Measurements from ENCODE around the gene CLTCL1.

The CLTCL1 gene

GRCh38 chr22:19244600-19245352 lies 46.7 kb downstream of the CLTCL1 start:
- DNase-seq: no peak

DNA sequence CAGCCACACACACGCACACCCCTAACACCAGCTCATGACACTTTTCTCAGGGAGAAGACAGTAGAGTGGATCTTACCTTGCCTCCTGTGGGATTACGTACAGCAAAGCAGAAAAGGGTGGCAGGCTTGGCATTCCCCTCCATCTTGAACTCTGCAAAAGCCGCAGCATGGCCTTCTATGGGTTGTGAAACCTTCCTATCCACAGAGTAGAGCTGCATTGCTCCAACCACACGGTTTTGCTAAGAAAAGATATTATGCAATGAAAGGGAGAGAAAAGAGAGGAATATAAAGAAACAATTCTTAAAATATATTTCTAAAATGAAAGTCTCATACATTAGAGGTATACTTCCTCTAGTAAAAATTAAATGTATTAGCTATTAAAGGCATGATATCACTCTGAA lies 48.8 kb downstream of the CLTCL1 start:
- no peak for DNase-seq

GRCh38 chr22:19241593-19241906 lies 50.0 kb downstream of the CLTCL1 start:
- no peak for DNase-seq

- no peak for DNase-seq
These were observed 50.5 kb downstream of the CLTCL1 start for GRCh38 chr22:19240813-19241592.

- DNase-seq: no peak
These were observed 52.1 kb downstream of the CLTCL1 start for GRCh38 chr22:19239464-19239863.

- DNase-seq: no peak
These were observed 52.6 kb downstream of the CLTCL1 start for GRCh38 chr22:19238900-19239299.

DNA sequence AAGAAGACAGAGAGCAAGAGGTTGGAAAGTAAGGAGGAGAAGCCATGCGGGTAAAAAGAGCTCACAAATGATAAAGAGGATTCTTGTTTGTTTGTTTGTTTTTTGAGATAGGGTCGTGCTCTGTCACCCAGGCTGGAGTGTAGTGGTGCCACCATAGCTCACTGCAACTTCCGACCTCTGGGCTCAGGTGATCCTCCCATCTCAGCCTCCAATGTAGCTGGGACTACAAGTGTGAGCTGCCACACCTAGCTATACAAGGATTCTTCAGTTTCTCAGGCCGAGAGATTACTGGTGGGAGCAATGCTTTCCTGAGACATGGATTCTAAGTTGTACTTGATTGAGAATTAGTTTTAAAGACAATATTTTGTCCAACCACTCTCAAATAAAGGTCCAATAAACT lies 55.6 kb downstream of the CLTCL1 start:
- no peak for DNase-seq

GRCh38 chr22:19234126-19234896 lies 57.2 kb downstream of the CLTCL1 start:
- no peak for DNase-seq

DNA sequence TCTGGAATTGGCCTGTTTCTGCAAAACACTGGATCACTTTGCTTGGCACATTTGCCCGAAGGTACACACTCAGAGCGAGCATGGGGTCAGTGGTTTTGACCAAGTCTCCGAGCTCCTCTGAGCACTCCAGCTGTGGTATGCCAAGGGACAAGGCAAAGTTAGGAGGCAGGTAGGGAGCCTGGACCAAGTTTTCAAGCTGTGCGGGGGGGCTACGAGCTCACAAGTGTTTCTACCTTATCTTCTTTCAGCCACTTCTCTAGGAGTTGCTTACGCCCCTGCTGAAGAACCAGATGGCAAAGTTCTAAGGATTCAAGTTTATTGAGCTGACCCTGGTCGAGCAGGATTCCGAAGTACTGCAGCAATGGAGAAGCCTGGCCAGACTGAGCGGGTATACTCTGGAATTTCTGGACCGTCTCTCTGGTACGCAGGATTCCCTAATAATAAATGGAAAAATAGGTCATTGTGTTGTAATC lies 58.3 kb downstream of the CLTCL1 start:
- DNase-seq: no peak

DNA sequence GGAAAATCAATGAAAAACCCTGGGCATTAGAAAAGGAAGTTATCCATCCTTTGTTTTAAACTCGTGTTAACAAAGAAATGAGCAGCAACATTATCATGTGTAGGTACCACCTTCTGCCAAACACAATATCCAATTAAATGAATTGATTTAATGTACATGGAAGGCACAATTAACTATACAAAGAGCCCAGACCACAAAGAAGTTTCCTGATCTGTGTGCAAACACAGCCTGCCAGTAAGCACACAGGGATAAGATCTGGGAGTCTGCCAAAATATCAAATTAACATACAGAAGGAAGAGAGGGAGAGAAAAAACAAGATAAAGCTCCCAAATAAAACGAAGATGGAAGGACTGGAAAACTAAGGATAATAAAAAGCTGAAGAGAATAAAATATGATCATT lies 58.9 kb downstream of the CLTCL1 start:
- DNase-seq: peak; percentile 87 to 96

DNA sequence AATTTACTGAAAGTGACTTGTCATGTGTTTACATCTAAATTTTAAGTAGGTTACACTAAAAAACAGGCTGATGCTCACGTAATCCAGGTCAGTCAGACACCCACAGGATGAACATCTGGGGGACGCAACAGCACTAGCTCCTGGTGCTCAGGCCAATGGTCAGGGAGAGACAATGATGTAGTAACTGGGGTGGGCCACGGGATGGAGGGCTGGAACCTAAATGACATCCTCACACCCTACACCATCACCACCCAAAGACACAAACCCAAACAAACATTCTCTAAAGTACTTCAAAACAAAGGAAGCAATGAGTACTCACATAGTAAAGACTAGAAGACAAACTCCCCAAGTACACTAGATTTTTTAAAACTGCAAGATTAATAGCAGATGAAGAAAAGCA lies 59.5 kb downstream of the CLTCL1 start:
- no peak for DNase-seq

- no peak for DNase-seq
These were observed 61.9 kb downstream of the CLTCL1 start for GRCh38 chr22:19229600-19229999.

DNA sequence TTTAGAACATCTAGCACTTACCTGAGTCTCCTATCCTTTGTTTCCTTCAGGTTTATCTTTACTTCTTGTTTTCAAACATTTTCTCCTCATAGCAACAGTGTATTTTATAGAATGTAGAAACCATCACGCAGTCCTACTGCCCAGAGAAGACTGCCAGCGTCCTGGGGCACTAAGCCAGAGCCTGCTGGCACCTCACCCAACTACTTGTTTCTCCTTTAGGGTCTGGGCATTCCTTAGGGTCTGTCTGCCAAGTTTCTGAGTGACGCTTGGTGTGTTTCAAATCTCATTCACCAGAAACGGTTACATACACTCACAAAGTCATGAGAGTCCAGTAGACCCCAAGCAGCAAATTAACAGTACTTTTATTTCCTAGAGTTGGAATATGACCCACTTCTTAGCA lies 63.3 kb downstream of the CLTCL1 start:
- no peak for DNase-seq

DNA sequence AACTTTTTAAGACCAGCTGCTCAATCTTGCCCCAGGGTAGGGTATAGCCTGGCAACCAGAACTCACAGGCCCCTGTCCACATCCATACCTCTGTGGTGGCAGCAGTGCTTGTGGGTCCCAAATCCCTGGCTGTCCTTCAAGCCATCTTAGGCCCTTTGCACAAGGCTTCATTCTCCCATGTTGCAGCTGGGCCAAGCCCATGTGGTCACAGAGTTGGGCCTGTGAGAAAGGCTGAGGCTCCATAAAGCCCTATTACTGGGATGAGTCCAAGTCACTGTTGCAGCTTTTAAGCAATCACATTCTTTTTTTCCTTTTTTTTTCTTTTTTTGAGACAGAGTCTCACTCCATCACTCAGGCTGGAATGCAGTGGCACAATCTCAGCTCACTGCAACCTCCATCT lies 65.1 kb downstream of the CLTCL1 start:
- no peak for DNase-seq

DNA sequence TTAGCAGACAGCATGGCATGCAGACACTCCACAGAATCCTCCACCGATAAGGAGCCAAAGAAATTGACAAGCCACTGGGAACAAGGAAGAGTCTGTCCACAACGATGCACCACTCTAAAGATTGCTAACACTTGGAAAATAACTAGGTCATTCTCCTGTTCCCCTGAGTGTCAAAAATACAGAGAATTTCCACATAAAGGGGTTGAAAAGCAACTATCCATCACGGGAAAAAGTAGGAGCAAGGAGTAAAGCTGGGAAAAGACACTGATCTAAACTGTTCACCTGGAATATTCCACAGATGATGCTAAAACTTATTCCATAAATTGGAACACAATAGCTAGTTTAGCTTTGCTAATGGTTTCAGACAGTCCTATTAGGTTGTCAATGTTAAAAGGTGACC lies 66.0 kb downstream of the CLTCL1 start:
- DNase-seq: no peak

DNA sequence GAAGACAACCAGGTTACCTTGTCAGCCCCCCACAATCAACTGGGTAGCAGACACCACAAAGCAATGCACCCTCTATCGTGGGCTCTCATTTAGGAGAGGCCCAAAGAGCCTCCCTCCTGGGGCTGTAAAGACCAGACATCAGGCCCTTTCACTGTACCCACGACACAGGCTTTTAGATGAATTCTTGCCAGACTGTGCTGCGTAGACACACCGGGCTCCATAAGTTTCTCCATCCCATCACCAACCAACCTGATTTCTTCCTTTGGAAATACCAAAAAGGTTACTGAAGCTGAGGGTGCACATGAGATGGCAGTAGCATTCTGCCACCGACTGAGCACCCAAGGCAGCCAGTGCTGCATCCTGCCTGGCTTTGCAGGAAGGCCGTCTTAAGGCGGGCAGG lies 66.5 kb downstream of the CLTCL1 start:
- DNase-seq: no peak

DNA sequence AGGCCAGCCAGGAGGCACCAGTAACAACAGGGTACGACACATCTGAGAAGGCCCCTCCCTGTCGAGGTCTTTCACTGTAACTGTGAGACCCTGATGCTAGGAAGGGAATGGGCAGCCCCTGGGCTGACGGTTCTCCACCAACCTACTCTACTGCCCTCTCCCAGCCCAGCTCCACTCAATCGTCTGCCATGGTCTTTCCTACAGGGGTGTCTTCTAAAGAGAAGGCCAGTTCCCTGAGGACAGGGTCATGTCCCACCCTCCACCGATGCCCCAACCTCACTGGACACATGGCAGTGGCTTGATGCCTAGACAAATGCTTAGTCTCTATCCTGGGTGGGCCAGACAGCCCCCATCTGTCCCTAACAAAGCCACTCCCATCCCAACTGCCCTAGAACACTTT lies 67.0 kb downstream of the CLTCL1 start:
- DNase-seq: no peak

- DNase-seq: no peak
These were observed 67.9 kb downstream of the CLTCL1 start for GRCh38 chr22:19223617-19224016.

DNA sequence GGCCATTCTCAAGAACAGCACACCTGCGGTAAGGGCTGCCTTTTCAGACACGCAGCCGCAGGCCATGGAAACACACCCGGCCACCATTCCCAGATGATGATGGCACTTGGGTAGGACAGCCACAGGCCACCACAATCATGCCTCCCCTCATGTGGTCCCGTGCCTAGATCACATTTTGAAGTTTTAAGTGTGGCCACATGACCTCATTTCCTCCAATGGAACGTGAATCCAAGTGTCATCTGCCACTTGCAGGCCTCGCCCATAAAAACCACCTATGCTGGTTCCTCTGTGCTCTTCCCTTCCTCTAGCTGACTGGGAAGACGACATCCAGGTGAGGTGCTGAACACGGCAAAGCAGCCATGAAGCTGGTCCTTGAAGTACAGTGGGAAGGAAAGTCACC lies 68.4 kb downstream of the CLTCL1 start:
- DNase-seq: no peak

DNA sequence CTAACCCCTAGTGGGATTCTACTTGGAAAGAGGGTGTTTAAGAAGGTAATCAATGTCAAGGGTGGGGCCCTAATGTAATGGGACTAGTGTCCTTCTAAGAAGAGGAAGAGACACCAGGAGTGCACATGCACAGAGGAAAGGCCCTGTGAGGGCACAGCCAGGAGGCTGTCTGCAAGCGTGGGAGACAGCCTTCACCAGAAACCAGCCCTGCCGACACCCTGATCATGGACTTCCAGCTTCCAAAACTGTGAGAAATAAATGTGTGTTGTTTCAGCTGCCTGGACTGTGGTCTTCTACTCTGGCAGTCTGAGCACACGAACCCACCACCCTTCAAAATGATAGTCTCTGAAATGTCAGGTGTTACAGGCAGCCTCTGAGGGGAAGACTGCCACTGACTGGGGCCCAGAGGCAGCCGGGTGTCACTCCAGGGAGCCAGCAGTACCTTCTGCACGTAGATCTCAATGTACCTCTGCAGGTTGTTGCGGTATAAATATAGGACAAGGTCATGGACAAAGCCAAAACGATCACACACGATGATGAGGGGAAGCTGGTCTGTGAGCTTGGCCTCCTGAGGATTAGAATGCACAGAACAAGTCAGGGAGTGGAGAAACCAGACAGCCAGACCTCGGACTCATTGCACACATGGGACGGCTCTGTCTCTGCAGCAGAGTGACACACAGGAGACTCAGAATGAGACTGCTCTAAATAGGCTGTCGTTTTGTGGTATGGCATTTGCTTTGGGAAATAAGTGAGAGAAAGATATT lies 69.1 kb downstream of the CLTCL1 start:
- DNase-seq: no peak

DNA sequence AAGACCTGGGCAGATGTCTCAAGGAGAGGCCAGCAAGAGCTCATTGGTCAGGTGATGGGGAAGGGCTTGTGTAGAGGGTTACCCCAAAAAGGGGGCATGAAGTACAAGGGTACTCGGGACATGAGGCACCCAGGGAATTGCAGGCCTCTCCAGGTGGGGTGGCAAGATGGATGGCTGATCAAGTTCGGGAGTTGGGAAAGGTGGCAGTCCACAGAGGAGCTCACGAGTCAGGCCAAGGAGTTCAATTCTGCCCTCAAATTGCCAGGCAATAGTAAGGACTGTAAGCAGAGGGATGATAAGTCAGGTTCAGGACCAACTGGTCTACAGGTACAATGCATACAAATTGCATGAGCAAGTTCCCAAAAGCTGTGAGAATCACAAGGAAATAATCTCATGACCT lies 70.7 kb downstream of the CLTCL1 start:
- DNase-seq: no peak

DNA sequence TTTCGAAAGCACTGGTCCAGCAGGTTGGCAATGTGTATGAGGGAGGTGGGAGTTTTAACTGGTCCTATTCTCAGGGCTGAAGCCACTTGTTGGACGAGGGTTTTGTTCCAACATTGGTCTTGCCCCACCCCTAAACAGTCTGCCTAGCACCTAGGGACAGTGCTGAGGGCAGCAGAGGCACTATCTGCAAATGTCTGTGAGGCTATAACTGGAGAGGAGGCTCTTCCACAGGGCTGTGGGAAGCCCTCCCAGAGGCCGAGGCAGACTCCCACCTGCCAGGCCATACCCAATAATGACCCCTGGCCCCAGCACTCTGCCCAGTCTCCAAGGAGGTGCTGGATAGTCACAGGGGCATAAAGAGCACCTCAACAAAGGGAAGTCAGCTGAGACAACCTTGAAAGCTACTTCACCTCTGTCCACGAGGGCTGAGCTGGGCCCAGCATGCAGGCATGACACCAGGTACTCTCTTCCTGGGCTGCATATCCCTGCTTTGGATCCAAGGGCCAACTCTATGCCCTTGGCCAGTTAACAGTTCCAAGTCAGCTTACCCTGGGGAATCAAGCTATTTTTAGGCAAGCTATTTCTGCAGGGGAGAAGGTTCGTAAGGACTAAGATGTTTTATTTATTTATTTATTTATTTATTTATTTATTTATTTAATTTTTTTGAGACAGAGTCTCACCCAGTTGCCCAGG lies 72.8 kb downstream of the CLTCL1 start:
- DNase-seq: no peak

Data from NCI-H2081 (cell line).